Large intestine (tissue), 3 donors: Measurements from ENCODE around the gene LSM8. TPM values are rescaled to one million over a fixed set of nuclear protein-coding genes. Genes with fewer than 3 reads are reported as not detected.
"Not testable (repeated sequence)": the region's sequence is repeated elsewhere in the genome, so short reads cannot be mapped to it uniquely, and the experiment has no call there.

Experiments
- DNase-seq, 2 donors: peaks; one replicate each; pipeline versions ENCODE4 v3.0.0 to v3.0.0-alpha.2; 2013
- H3K27ac ChIP-seq: one replicate; pipeline ENCODE4 v1.5.1; 2013; ENCODE audit warnings: low read length
- H3K27me3 ChIP-seq: 2 replicates; pipeline ENCODE4 v1.6.1; 2013; ENCODE audit warnings: low read length; ENCODE audit not compliant: control insufficient read depth, insufficient read depth
- H3K36me3 ChIP-seq: 2 replicates; pipeline ENCODE4 v1.6.1; 2013; ENCODE audit warnings: low read length; ENCODE audit not compliant: control insufficient read depth, insufficient read depth
- H3K4me1 ChIP-seq: one replicate; pipeline ENCODE4 v1.6.1; 2013; ENCODE audit warnings: low read length; ENCODE audit not compliant: control insufficient read depth, insufficient read depth
- H3K4me3 ChIP-seq: one replicate; pipeline ENCODE4 v1.5.1; 2013; ENCODE audit warnings: low read length
- H3K9me3 ChIP-seq: one replicate; pipeline ENCODE4 v1.6.1; 2013; ENCODE audit warnings: mild to moderate bottlenecking, low read depth, low read length, moderate library complexity; ENCODE audit not compliant: control insufficient read depth
- WGBS: methylation state at CpG from one replicate; pipeline ENCODE4 v1.1.5; 2013; ENCODE audit warnings: low lambda C conversion rate; ENCODE audit not compliant: insufficient coverage; 5-methylcytosine and 5-hydroxymethylcytosine counted together
- polyA plus RNA-seq: library from polyadenylated mRNA; unstranded; fragments of 120-200 nt; gene quantifications from one replicate; pipeline ENCODE4 v1.2.1, GENCODE V29; 2013

The LSM8 gene
- polyA plus RNA-seq, 1 donor = 44.3 TPM

GRCh38 chr7:118224521-118224920, 40.6 kb downstream of the LSM8 start, which contains the start of gene ANKRD7:
TSS of gene ANKRD7 (plus strand) at chr7:118224704. CDS start at chr7:118224831, 127 bp downstream.
- H3K27me3 ChIP-seq = no peaks in the 10 kb centered on the region
- no peak for DNase-seq
- no peaks in the 10 kb centered on the region for H3K4me1 ChIP-seq
- H3K9me3 ChIP-seq = no peaks in the 10 kb centered on the region
- no peak within 1 kb of the TSS for H3K27ac ChIP-seq
- H3K4me3 ChIP-seq = no peak within 1 kb of the TSS
- no peaks in the 10 kb centered on the region for H3K36me3 ChIP-seq
- WGBS = 100% methylated on average over 1 of the region's 18 CpGs

DNA sequence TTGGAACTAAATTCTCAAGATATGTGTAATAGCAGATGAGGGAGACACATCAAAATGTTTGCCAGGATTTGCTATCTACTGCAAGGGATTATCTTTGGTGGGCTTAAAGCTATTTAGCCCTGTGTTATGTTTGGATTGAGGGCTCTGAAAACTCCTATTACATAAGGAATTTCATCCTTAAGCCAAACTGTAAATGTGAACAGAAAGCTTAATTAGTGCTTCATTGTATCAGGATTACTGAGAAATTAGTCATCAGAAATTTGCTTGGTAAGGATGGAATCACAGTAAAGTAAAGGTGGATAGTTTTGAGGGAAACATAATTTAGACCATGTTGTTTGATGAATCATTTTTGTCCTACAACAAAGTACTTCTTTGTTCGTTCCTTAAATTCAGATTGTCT, 48.9 kb downstream of the LSM8 start:
- no peaks in the 10 kb centered on the region for H3K9me3 ChIP-seq
- WGBS = 86% methylated on average over 1 of the region's 1 CpG
- no peaks in the 10 kb centered on the region for H3K27me3 ChIP-seq
- DNase-seq = no peak
- H3K4me1 ChIP-seq = no peaks in the 10 kb centered on the region
- no peak overlapping the region for H3K27ac ChIP-seq
- H3K4me3 ChIP-seq = no peak overlapping the region
- H3K36me3 ChIP-seq = no peaks in the 10 kb centered on the region

DNA sequence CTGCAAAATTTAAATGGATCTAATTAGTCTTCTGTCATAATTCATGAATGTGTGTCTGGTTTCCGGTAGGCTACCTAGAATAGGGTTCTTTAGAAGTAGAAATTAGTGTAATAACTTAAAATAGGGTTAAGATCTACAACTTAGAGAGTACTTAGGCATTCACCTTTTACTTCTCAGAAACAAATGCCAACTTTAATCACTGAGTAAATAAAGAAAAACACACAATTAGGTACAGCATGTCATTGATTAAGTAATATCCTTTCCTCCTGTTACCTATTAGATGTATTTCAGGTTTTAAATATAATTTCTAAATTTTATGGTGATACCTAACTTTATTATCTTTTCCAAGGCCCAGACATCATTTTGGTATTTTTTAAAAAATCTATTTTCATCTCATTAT, 49.8 kb downstream of the LSM8 start:
- Histone ChIP-seq H3K27me3 (no peaks in the 10 kb centered on the region), H3K4me1 (no peaks in the 10 kb centered on the region), H3K27ac (no peak overlapping the region), H3K4me3 (no peak overlapping the region), H3K9me3 (no peaks in the 10 kb centered on the region), H3K36me3 (no peaks in the 10 kb centered on the region)
- WGBS = no CpG with 5 or more reads among the region's 1 CpG
- DNase-seq = no peak

DNA sequence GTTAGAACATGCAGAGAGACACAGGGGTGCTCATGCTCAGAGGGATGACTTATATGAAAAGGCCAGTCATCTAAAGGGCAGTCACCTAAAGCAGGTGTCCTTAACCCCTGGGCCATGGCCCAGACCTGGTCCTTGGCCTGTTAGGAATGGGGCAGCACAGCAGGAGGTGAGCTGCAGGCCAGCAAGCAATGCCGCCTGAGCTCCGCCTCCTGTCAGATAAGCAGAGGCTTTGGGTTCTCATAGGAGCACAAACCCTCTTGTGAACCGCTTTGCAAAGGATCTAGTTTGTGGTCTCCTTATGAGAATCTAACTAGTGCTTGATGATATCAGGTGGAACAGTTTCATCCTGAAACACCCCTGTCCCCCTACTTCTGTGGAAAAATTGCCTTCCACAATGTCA, 55.0 kb downstream of the LSM8 start:
- Histone ChIP-seq H3K27ac (no peak overlapping the region), H3K4me1 (no peaks in the 10 kb centered on the region), H3K36me3 (no peaks in the 10 kb centered on the region), H3K27me3 (no peaks in the 10 kb centered on the region), H3K9me3 (no peaks in the 10 kb centered on the region), H3K4me3 (no peak overlapping the region)
- no CpG with 5 or more reads among the region's 3 CpGs for WGBS
- DNase-seq = no peak

GRCh38 chr7:118240320-118240719, 56.4 kb downstream of the LSM8 start:
- not testable (repeated sequence) for H3K27me3 ChIP-seq, H3K9me3 ChIP-seq, H3K4me1 ChIP-seq, H3K27ac ChIP-seq, H3K36me3 ChIP-seq, H3K4me3 ChIP-seq, DNase-seq
- WGBS = no CpG with 5 or more reads among the region's 2 CpGs

Other genes with a start within 250 kb of the LSM8 start
- gene ANKRD7, start 40.5 kb downstream of the LSM8 start, polyA plus RNA-seq = 0.45 TPM